HEK293T (cell line): ENCODE data around the gene COL1A1.

Source experiments
- ARNT ChIP-seq: fragments of 450-650 bp; IDR thresholded peaks from 2 replicates; pipeline ENCODE4 v1.6.1; 2017; ENCODE audit warnings: mild to moderate bottlenecking
- BHLHE40 ChIP-seq: fragments of 450-650 bp; IDR thresholded peaks from 2 replicates; pipeline ENCODE4 v1.6.1; 2016; ENCODE audit warnings: mild to moderate bottlenecking, moderate library complexity, borderline replicate concordance
- CTBP1 ChIP-seq: fragments of 450-650 bp; IDR thresholded peaks from 2 replicates; pipeline ENCODE4 v1.6.1; 2016; ENCODE audit warnings: borderline replicate concordance
- ELF4 ChIP-seq: fragments of 450-650 bp; IDR thresholded peaks from 2 replicates; pipeline ENCODE4 v1.6.1; 2017; ENCODE audit warnings: antibody characterized with exemption
- FOXK2 ChIP-seq: fragments of 450-650 bp; IDR thresholded peaks from 2 replicates; pipeline ENCODE4 v1.6.1; 2016; ENCODE audit warnings: mild to moderate bottlenecking
- FOXM1 ChIP-seq: fragments of 450-650 bp; IDR thresholded peaks from 2 replicates; pipeline ENCODE4 v1.6.1; 2017; ENCODE audit warnings: mild to moderate bottlenecking, borderline replicate concordance
- HDGF ChIP-seq: fragments of 450-650 bp; IDR thresholded peaks from 2 replicates; pipeline ENCODE4 v1.6.1; 2017; ENCODE audit warnings: antibody characterized with exemption, borderline replicate concordance
- L3MBTL2 ChIP-seq: fragments of 450-650 bp; conservative IDR thresholded peaks from 2 replicates; pipeline ENCODE4 v1.6.1; 2016; ENCODE audit warnings: mild to moderate bottlenecking
- LEF1 ChIP-seq: fragments of 450-650 bp; IDR thresholded peaks from 2 replicates; pipeline ENCODE4 v1.6.1; 2017; ENCODE audit warnings: mild to moderate bottlenecking, borderline replicate concordance
- PKNOX1 ChIP-seq: fragments of 450-650 bp; IDR thresholded peaks from 2 replicates; pipeline ENCODE4 v1.6.1; 2016
- SP1 ChIP-seq: fragments of 450-650 bp; IDR thresholded peaks from 2 replicates; pipeline ENCODE4 v1.6.1; 2017
- SUZ12 ChIP-seq: fragments of 450-650 bp; IDR thresholded peaks from 2 replicates; pipeline ENCODE4 v1.6.1; 2016; ENCODE audit warnings: mild to moderate bottlenecking
- TARDBP ChIP-seq: fragments of 450-650 bp; IDR thresholded peaks from 2 replicates; pipeline ENCODE4 v1.6.1; 2016
- ZNF384 ChIP-seq: fragments of 450-650 bp; IDR thresholded peaks from 2 replicates; pipeline ENCODE4 v1.6.1; 2016

- no peak for TF ChIP-seq SP1
- no peak for TF ChIP-seq HDGF
- no peak for TF ChIP-seq ZNF384
- no peak for TF ChIP-seq ARNT
- no peak for TF ChIP-seq TARDBP
- no peak for TF ChIP-seq FOXK2
- no peak for TF ChIP-seq FOXM1
- no peak for TF ChIP-seq SUZ12
- TF ChIP-seq BHLHE40 = no peak
- TF ChIP-seq LEF1 = no peak
- no peak for TF ChIP-seq CTBP1
- no peak for TF ChIP-seq ELF4
- TF ChIP-seq PKNOX1 = no peak
- no peak for TF ChIP-seq L3MBTL2
Measured at GRCh38 chr17:50208611-50209061, 7.2 kb upstream of the COL1A1 start.
